Duodenal mucosa (tissue), 2 donors: ENCODE results near the gene IP6K3.

Experiments
- H3K27ac ChIP-seq: one replicate; pipeline ENCODE4 v1.7.0; 2013; ENCODE audit warnings: low read depth, low read length
- H3K27me3 ChIP-seq, 2 donors: one replicate each; pipeline ENCODE4 v1.7.0; 2013; ENCODE audit warnings: low read length in 2 of 2, control low read depth in 1 of 2; ENCODE audit not compliant: insufficient read depth in 2 of 2, control insufficient read depth in 1 of 2
- H3K36me3 ChIP-seq, 2 donors: one replicate each; pipeline ENCODE4 v1.7.0; 2013; ENCODE audit warnings: low read length in 2 of 2, control low read depth in 1 of 2; ENCODE audit not compliant: insufficient read depth in 2 of 2, control insufficient read depth in 1 of 2
- H3K4me1 ChIP-seq, 2 donors: one replicate each; pipeline ENCODE4 v1.7.0; 2013; ENCODE audit warnings: low read length in 2 of 2, control low read depth in 1 of 2; ENCODE audit not compliant: insufficient read depth in 2 of 2, control insufficient read depth in 1 of 2
- H3K4me3 ChIP-seq, 2 donors: one replicate each; pipeline ENCODE4 v1.7.0; 2013; ENCODE audit warnings: low read length in 2 of 2, low read depth in 1 of 2
- H3K9ac ChIP-seq, 2 donors: one replicate each; pipeline ENCODE4 v1.7.0; 2013; ENCODE audit warnings: low read length in 2 of 2, low read depth in 1 of 2
- H3K9me3 ChIP-seq, 2 donors: one replicate each; pipeline ENCODE4 v1.7.0; 2013; ENCODE audit warnings: low read length in 2 of 2, control low read depth in 1 of 2; ENCODE audit not compliant: control insufficient read depth in 1 of 2

The IP6K3 gene

DNA sequence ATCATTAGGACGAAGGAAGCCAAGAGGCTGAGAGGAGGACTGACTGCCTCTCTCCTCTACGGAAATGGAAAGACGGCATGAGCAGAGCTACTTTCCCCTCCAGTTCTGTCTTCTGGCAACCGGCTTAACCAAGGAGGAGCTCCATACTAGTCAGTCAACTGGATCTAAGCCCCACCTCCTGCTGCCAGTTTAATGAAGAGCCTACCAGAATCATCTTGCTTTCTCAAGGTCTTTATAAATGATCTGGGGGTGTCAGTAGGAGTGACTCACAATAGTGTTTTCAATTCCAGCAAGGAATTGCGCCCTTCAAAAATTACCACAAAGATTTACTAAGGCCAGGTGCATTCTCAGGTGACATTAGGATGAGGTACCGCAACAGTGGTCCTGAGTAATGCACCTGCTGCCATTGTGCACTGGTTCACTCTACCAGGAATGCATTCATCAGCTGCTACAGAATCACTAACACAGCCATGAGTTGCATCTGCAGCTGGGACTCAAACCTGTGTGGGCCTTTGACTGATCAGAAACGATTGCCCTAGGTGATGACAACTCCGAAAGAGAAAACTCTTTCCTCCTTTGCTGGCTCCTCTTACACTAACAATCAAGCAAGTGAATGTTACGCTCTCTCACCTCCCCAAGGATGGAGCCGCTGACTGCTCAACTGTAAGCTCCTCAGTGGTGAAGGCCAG, 38.0 kb downstream of the IP6K3 start:
- peaks cover 5 to 27% of the 10 kb centered on the region in 2 donors for H3K36me3 ChIP-seq
- H3K9ac ChIP-seq, result no peak overlapping the region
- no peaks in the 10 kb centered on the region for H3K27me3 ChIP-seq
- H3K27ac ChIP-seq, result no peak overlapping the region
- no peaks in the 10 kb centered on the region for H3K9me3 ChIP-seq
- no peak overlapping the region for H3K4me3 ChIP-seq
- peaks cover 8 to 16% of the 10 kb centered on the region in 2 donors for H3K4me1 ChIP-seq

DNA sequence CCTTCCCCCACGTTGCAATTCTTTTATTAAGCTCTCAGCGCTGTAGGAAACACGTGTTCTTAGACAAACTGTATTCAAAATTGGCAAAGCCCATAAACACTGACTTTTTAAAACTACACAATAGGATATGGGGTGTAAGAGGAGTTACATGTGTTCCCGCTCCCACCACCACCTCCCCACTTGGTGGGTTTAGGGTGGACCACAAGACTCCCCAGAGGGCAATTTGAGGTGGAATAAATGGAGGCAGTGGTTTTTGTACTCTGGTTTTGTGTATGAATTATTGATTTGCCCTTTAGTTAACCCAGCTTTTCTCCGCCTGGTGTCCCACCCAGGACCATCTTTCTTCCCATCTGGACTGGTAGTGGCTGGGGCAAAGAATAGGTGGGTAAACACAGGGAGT, 38.9 kb downstream of the IP6K3 start:
- Histone ChIP-seq H3K4me1 (peaks cover 8 to 16% of the 10 kb centered on the region in 2 donors), H3K27me3 (no peaks in the 10 kb centered on the region), H3K27ac (no peak overlapping the region), H3K9me3 (no peaks in the 10 kb centered on the region), H3K9ac (no peak overlapping the region), H3K4me3 (no peak overlapping the region), H3K36me3 (peaks cover 5 to 27% of the 10 kb centered on the region in 2 donors)

DNA sequence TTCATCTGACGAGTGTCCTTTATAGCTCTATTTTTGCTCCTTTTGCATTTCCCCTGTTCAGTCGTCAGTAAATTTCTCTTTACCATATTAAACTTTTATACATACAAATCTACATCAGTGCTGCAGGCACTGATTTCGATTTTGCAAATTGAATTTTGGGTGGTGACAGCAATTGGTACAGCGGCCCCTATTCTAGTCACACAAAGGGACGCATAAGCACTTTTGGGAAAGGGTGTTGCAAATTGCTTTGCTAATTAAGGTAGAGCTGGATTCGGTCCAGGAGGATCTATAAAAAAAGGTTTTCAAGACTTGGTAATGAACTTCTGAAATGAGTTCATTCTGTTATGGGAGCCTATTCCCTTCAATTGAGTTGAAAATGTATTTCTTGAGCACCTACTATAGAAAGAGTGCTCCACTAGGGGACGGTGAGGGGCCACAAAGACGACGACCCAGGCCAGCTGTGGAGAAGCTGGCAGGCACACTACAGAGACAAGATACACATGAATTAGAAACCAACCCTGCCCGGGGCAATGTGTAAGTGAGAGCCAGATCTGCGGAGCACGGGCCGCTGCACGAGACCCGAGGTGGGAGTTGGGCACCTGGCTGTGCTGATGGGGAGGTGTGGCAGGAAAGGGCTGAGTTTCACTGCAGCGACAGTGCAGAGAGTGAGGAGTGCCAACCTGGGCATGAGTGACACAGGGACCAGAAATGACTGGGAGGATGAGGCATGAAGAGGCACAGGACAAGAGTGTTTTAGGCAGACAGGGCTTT, 40.6 kb downstream of the IP6K3 start:
- H3K27ac ChIP-seq, result no peak overlapping the region
- H3K9me3 ChIP-seq, result no peaks in the 10 kb centered on the region
- peaks cover 5 to 12% of the 10 kb centered on the region in 2 donors for H3K4me1 ChIP-seq
- H3K4me3 ChIP-seq, result no peak overlapping the region
- H3K9ac ChIP-seq, result no peak overlapping the region
- no peaks in the 10 kb centered on the region for H3K27me3 ChIP-seq
- H3K36me3 ChIP-seq, result peaks cover 5 to 27% of the 10 kb centered on the region in 2 donors

DNA sequence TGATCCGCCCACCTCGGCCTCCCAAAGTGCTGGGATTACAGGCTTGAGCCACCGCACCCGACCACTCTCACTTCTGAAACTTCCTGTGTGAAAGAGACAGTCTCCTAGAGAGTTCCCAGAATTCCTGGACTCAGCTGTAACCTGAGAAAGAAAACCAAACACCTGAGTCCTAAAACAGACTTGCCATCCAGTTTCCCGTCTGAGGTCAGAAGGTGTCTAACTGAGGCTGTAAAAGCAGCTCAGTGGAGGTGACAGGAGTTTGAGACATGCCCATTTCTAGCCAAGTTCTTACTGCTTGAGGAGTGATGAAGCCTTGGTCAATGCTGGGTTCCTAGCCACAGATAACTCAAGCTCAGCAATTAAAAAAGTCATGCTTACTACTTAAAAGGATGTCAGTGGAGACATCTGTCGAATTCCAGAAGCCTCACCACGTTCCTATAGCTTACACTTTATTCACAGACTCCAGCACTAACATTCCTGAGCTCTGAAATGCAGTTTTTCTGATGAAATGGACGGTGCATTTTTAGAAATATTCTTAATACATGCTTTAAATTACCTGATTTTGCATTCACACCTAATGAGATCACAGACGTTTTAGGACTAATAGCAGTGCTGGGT, 41.3 kb downstream of the IP6K3 start:
- Histone ChIP-seq H3K27me3 (no peaks in the 10 kb centered on the region), H3K27ac (no peak overlapping the region), H3K9me3 (no peaks in the 10 kb centered on the region), H3K9ac (no peak overlapping the region), H3K4me1 (peaks cover 0 to 4% of the 10 kb centered on the region in 2 donors), H3K36me3 (peaks cover 5 to 27% of the 10 kb centered on the region in 2 donors), H3K4me3 (no peak overlapping the region)

DNA sequence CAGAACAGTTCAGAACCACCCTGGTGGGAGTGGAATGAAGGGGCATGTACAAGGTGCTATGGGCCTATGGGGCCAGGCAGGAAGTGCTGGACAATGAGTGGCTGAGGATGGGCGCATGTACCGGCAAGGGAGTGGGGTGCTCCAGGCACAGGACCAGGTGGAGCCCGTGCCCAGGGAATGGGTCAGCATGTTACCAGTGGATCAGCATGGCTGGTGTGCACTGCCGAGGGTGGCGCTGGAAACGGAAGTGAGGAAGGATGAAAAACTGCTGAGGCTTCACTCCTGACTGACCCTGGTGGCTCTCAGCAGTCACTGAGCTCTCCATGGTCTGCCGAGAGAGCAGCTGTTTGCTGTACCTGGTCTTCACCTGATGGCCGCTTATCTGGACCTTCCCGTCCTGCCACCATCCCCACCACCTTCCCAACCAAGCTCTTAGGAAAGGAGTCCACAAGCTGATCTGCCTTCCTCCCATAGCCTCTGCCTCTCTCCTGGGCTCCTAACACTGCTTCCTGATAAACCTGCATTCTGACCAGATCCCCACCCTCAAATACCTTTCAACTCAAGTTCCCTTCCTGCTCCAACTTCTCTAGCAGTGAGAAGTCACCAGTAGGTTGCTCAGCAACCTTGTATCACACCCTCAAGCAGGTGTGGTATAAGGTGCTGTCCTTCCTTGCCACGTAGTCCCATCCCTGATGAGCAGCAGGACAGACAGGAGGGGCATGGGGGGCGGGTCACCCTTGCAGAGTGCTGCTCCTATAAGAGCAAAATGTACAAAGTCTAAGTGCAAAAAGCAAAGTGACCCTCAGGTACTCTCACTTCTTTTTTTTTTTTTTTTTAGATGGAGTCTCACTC, 42.3 kb downstream of the IP6K3 start:
- no peaks in the 10 kb centered on the region for H3K27me3 ChIP-seq
- H3K36me3 ChIP-seq, result peaks cover 5 to 22% of the 10 kb centered on the region in 2 donors
- no peak overlapping the region for H3K27ac ChIP-seq
- H3K9me3 ChIP-seq, result no peaks in the 10 kb centered on the region
- H3K4me1 ChIP-seq, result no peaks in the 10 kb centered on the region
- no peak overlapping the region for H3K4me3 ChIP-seq
- H3K9ac ChIP-seq, result no peak overlapping the region

DNA sequence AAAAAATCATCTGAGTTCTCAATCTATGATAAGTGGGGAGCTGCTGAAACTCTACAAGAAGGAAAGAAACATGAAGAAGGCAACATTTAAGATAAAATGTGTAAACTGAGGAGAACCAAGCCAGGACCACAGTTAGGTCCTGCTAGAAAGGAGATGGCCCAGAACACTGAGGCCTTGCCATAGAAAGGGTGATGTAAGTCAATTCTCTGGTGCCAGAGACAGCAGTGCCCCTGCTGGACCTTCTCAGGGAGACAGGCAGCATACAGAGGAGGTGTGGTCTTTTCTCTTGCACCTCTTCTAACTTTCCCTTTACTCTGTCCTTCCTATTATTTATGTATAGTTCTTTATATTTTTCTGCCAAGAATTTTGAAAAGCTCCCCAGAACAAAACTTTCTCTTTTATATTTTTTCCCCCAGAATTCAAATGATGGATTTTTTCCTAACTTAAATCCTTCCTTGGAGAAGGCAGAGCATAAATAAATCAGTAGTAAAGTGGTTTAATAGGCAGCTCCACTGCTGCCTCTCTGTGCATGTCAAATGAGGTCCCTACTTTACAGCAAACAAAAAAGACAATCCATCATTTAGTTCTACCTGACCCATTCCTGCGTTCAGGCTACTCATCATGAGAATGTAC, 44.2 kb downstream of the IP6K3 start:
- Histone ChIP-seq H3K27me3 (no peaks in the 10 kb centered on the region), H3K27ac (no peak overlapping the region), H3K36me3 (peaks cover 9 to 22% of the 10 kb centered on the region in 2 donors), H3K4me1 (no peaks in the 10 kb centered on the region), H3K9me3 (no peaks in the 10 kb centered on the region), H3K4me3 (no peak overlapping the region), H3K9ac (no peak overlapping the region)

DNA sequence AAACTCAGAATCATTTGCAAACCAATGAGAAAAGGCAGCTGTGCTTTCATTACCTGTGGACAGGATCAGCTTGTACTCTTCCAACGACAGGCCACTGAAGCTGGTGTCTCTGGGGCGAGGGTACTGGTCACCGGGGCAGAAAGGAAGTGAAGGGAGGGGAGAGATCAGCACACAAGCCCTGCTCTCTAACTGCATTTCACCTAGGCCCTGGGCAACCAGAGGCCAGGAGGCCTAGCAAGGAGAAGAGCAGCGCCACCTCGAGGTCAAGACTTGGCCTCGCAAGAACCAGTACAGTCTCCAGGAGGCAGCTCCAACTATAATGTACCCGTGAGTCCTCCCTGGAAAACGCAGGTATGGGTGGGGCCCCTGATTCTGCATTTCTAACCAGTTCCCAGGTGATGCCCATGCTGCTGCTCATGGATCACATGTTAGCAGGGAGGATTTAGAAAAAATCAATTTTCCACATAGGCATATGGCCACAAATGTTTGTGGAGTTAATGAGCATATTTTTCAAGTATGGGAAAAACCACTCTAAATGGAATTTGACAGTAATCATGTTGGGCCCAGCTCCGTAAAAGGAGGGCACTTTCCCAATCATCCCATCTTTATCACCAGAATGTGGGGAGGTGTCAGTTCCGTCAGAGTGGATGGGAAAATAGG, 46.2 kb downstream of the IP6K3 start:
- Histone ChIP-seq H3K9ac (peak overlapping the region in 1 of 2 donors; percentile 29), H3K4me1 (peaks cover 0 to 5% of the 10 kb centered on the region in 2 donors), H3K9me3 (no peaks in the 10 kb centered on the region), H3K36me3 (peaks cover 23 to 38% of the 10 kb centered on the region in 2 donors), H3K4me3 (no peak overlapping the region), H3K27ac (no peak overlapping the region), H3K27me3 (no peaks in the 10 kb centered on the region)

DNA sequence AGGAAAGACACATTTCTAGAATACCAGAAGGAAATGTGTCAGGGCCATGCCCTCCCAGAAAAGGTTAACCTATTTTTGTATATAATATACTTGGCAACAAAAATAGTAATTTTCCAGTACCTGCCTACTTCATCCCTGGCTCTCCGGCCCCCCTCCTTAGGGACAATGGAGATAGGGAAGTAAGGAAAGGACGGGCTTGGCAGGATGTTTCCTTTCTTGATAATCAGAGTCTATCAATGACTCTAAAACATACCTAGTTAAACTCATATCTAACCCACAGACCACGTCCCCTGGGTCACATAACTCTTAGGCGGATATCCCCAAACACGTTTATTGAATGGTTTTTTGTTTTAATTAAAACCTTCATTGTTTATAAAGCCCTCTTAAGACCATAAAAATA, 47.0 kb downstream of the IP6K3 start:
- Histone ChIP-seq H3K36me3 (peaks cover 28 to 46% of the 10 kb centered on the region in 2 donors), H3K4me3 (no peak overlapping the region), H3K9ac (no peak overlapping the region), H3K27me3 (no peaks in the 10 kb centered on the region), H3K4me1 (peaks cover 2 to 5% of the 10 kb centered on the region in 2 donors), H3K9me3 (no peaks in the 10 kb centered on the region), H3K27ac (no peak overlapping the region)

DNA sequence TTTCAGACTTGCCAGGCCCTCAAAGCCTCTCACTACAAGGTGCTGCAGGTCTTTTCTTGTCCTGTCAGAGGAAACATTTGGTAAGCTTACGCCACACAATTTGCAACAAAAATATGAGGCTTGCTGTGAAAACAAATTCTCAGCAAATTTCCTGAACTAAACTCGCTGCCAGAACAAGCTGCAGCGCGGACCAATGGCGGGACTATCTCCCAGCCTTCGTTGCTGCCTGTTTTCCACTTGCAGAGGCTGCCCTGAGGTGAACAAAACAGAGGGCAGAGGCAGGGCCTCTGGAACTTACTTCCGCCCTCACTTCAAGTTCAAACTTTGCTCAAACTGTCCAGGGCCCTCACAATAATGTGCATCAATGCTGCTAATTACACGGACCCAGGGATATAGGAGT, 47.6 kb downstream of the IP6K3 start:
- H3K36me3 ChIP-seq, result peaks cover 29 to 51% of the 10 kb centered on the region in 2 donors
- no peak overlapping the region for H3K27ac ChIP-seq
- no peaks in the 10 kb centered on the region for H3K9me3 ChIP-seq
- no peak overlapping the region for H3K4me3 ChIP-seq
- peaks cover 5 to 8% of the 10 kb centered on the region in 2 donors for H3K4me1 ChIP-seq
- no peaks in the 10 kb centered on the region for H3K27me3 ChIP-seq
- H3K9ac ChIP-seq, result no peak overlapping the region
